HepG2 (cell line): ENCODE results near the gene EPB41L1. TPM values are rescaled to one million over a fixed set of nuclear protein-coding genes. Genes with fewer than 3 reads are reported as not detected.
A peak's percentile ranks its signal among the peaks of the same experiment; 100 is the strongest.

Experiments
- AHR ChIP-seq: IDR thresholded peaks from 2 replicates; pipeline ENCODE4 v1.6.1; 2018; ENCODE audit warnings: missing genetic modification reagents, missing compliant biosample characterization
- ARID2 ChIP-seq: sonication (generic); formaldehyde crosslinking; IDR thresholded peaks from 2 replicates; pipeline ENCODE4 v1.8.1; 2022; ENCODE audit warnings: mild to moderate bottlenecking, missing genetic modification reagents, borderline replicate concordance
- BRD4 ChIP-seq: sonication (generic); formaldehyde crosslinking; IDR thresholded peaks from 2 replicates; pipeline ENCODE4 v1.4.0; 2020; ENCODE audit warnings: missing genetic modification reagents
- DBP ChIP-seq: sonication (generic); formaldehyde crosslinking; IDR thresholded peaks from 2 replicates; pipeline ENCODE4 v1.4.0; 2020; ENCODE audit warnings: missing genetic modification reagents; ENCODE audit errors: not compliant biosample characterization
- DMAP1 ChIP-seq: IDR thresholded peaks from 2 replicates; pipeline ENCODE4 v1.6.1; 2016
- ETV5 ChIP-seq: IDR thresholded peaks from 2 replicates; pipeline ENCODE4 v1.6.1; 2018; ENCODE audit warnings: missing biosample characterization, missing genetic modification reagents, inconsistent platforms, borderline replicate concordance
- FOXJ3 ChIP-seq: sonication (generic); formaldehyde crosslinking; IDR thresholded peaks from 2 replicates; pipeline ENCODE4 v1.4.0; 2020; ENCODE audit warnings: missing genetic modification reagents, mild to moderate bottlenecking, borderline replicate concordance
- HHEX ChIP-seq: IDR thresholded peaks from 2 replicates; pipeline ENCODE4 v1.6.1; 2016; ENCODE audit warnings: control low read depth
- IRX3 ChIP-seq: sonication (generic); formaldehyde crosslinking; IDR thresholded peaks from 2 replicates; pipeline ENCODE4 v1.8.1; 2023; ENCODE audit warnings: mild to moderate bottlenecking, low read depth, missing genetic modification reagents, borderline replicate concordance
- KAT2B ChIP-seq: fragments of 150-350 bp; IDR thresholded peaks from 2 replicates; pipeline ENCODE4 v1.6.1; 2014; ENCODE audit warnings: low read depth, low read length, borderline replicate concordance
- PITX1 ChIP-seq: sonication (generic); formaldehyde crosslinking; IDR thresholded peaks from 2 replicates; pipeline ENCODE4 v1.5.1; 2020; ENCODE audit warnings: mild to moderate bottlenecking, missing genetic modification reagents
- RARA ChIP-seq: IDR thresholded peaks from 2 replicates; pipeline ENCODE4 v1.6.1; 2016; ENCODE audit warnings: missing genetic modification reagents, missing compliant biosample characterization
- RFX5 ChIP-seq: IDR thresholded peaks from 2 replicates; pipeline ENCODE4 v1.6.1; 2011; ENCODE audit warnings: low read depth, low read length, improper control_type of control experiment
- SIX1 ChIP-seq: sonication (generic); formaldehyde crosslinking; IDR thresholded peaks from 2 replicates; pipeline ENCODE4 v1.4.0; 2020; ENCODE audit warnings: missing genetic modification reagents, borderline replicate concordance
- SP1 ChIP-seq, 2 experiments: fragments of 450-650 bp in 1 of 2; sonication (generic) in 1 of 2; formaldehyde crosslinking in 1 of 2; IDR thresholded peaks; 2 replicates each; pipeline versions ENCODE4 v1.4.0 to v1.6.1; 2016 to 2020; ENCODE audit warnings: missing genetic modification reagents in 1 of 2
- SP2 ChIP-seq: sonication (generic); formaldehyde crosslinking; IDR thresholded peaks from 2 replicates; pipeline ENCODE4 v1.5.1; 2020; ENCODE audit warnings: mild to moderate bottlenecking, missing genetic modification reagents
- SSRP1 ChIP-seq: IDR thresholded peaks from 2 replicates; pipeline ENCODE4 v1.6.1; 2016; ENCODE audit warnings: control low read depth
- ZFP36L2 ChIP-seq: sonication (generic); formaldehyde crosslinking; IDR thresholded peaks from 2 replicates; pipeline ENCODE4 v1.4.0; 2020; ENCODE audit warnings: missing genetic modification reagents
- ZKSCAN8 ChIP-seq: IDR thresholded peaks from 2 replicates; pipeline ENCODE4 v1.6.1; 2016; ENCODE audit warnings: borderline replicate concordance, missing genetic modification reagents, missing compliant biosample characterization
- ZNF224 ChIP-seq: sonication (generic); formaldehyde crosslinking; IDR thresholded peaks from 2 replicates; pipeline ENCODE4 v1.5.0; 2020; ENCODE audit warnings: mild to moderate bottlenecking, missing genetic modification reagents
- ZNF282 ChIP-seq: fragments of 450-650 bp; IDR thresholded peaks from 2 replicates; pipeline ENCODE4 v1.6.1; 2018; ENCODE audit not compliant: partially characterized antibody
- ZNF33A ChIP-seq: sonication (generic); formaldehyde crosslinking; IDR thresholded peaks from 2 replicates; pipeline ENCODE4 v1.5.1; 2020; ENCODE audit warnings: missing genetic modification reagents, mild to moderate bottlenecking, moderate library complexity, borderline replicate concordance
- ZNF468 ChIP-seq: sonication (generic); formaldehyde crosslinking; IDR thresholded peaks from 2 replicates; pipeline ENCODE4 v1.8.0; 2022; ENCODE audit warnings: mild to moderate bottlenecking, moderate library complexity, missing genetic modification reagents
- ZNF670 ChIP-seq: sonication (generic); formaldehyde crosslinking; IDR thresholded peaks from 2 replicates; pipeline ENCODE4 v1.8.0; 2022; ENCODE audit warnings: mild to moderate bottlenecking, missing genetic modification reagents, borderline replicate concordance
- ZNF678 ChIP-seq: sonication (generic); formaldehyde crosslinking; IDR thresholded peaks from 2 replicates; pipeline ENCODE4 v1.4.0; 2020; ENCODE audit warnings: mild to moderate bottlenecking, missing genetic modification reagents
- ZNF83 ChIP-seq: sonication (generic); formaldehyde crosslinking; IDR thresholded peaks from 2 replicates; pipeline ENCODE4 v1.4.0; 2020; ENCODE audit warnings: missing genetic modification reagents, mild to moderate bottlenecking, borderline replicate concordance
- polyA plus RNA-seq, 8 experiments: library from polyadenylated mRNA; depleted of rRNA in 3 of 8; stranded (reverse) in 7 of 8; unstranded in 1 of 8; fragments of >200 nt; fragmentation: Illumina TruSeq in 4 of 8; extraction: Trizol in 4 of 8; gene quantifications; 2 replicates each; pipeline versions ENCODE4 v1.2.1 to v1.2.3, GENCODE V29; 2011 to 2016; ENCODE audit warnings: low read depth in 4 of 8, missing spikeins in 1 of 8, mixed read lengths in 1 of 8; ENCODE audit not compliant: insufficient read depth in 1 of 8
- total RNA-seq, 5 experiments: library from RNA; depleted of rRNA; stranded (reverse); fragments of >200 nt; fragmentation: Illumina TruSeq; extraction: Trizol; gene quantifications; 2 replicates each; pipeline ENCODE4 v1.2.3, GENCODE V29; 2016; ENCODE audit warnings: low read depth in 1 of 5

Gene EPB41L1
- total and polyA plus RNA-seq, 2 of the 13 experiments (the other 11 are each of a cell fraction or from before 2014, with no cell fraction given) = 16.7 to 39.0 TPM

DNA sequence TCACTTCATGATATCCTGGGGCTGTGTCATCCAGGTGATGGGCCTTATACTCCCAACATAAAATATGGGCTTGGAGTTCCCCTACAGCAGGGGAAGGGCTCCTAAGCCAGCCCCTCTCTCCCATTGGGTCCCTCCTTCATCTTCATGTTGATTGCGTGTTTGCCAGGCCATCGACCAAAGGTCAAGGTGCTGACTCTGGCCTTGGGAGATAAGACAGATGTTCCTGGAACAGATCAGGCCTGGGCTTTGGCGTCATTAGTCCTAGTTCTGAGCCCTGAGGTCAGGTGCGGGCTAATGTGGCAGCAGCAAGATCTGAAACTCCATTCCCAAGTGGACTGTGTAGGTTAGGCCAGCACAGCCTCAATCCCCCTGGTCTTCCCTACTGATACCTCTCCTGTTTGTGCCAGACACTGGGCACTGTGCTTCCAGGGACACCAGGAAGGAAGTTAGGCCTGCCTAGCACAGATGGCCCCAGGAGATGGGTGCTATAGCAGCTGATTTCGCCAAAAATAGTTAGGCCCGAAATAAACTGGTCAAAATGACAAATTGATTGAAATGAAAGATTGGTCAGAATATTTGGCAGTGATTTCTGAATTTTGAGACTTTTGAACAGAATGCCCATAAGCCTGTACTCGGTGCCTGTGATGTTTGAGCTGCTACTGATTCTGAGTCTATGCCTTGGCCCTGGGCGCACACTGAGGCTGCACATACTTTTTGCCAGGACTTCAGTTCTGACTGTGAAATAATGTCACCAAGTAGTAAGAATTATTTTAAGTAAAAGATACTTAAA is 28.8 kb downstream of the EPB41L1 start (continued):
- TF ChIP-seq SP1 (IDR thresholded peaks at IDR 0.05) (no peak), SP1 (CRISPR knock-in tag; IDR thresholded peaks at IDR 0.05) (peak; percentile 55; the same call in 1 of the 2 replicates), ZFP36L2 (CRISPR knock-in tag) (peak; percentile 90; the same call in 1 of the 2 replicates), ZNF670 (CRISPR knock-in tag) (peak; percentile 99), HHEX (CRISPR knock-in tag) (peak; percentile 17; the same call in 1 of the 2 replicates), RFX5 (peak; percentile 56; the same call in 1 of the 2 replicates), SSRP1 (CRISPR knock-in tag) (no peak; the same call in 1 of the 2 replicates), FOXJ3 (CRISPR knock-in tag) (no peak), ETV5 (CRISPR knock-in tag) (peak; percentile 72; the same call in 1 of the 2 replicates), DBP (CRISPR knock-in tag) (no peak), ZNF282 (no peak), DMAP1 (CRISPR knock-in tag) (peak; percentile 70), ARID2 (CRISPR knock-in tag) (no peak), PITX1 (peak; percentile 97), RARA (CRISPR knock-in tag) (peak; percentile 98), IRX3 (no peak), ZNF468 (CRISPR knock-in tag) (no peak), ZNF83 (CRISPR knock-in tag) (no peak), BRD4 (CRISPR knock-in tag) (no peak; the same call in none of the 2 replicates), AHR (CRISPR knock-in tag) (peak; percentile 99), ZNF224 (CRISPR knock-in tag) (peak; percentile 78; the same call in 1 of the 2 replicates), SIX1 (CRISPR knock-in tag) (no peak), ZKSCAN8 (CRISPR knock-in tag) (peak; percentile 87), KAT2B (no peak), SP2 (CRISPR knock-in tag) (peak; percentile 31; the same call in 1 of the 2 replicates), ZNF33A (CRISPR knock-in tag) (0 out of 2 replicates have a peak, but pooled peaks have one; percentile 73), ZNF678 (no peak; the same call in 1 of the 2 replicates)
